ENCODE data around the gene ACO1. TPM values are rescaled to one million over a fixed set of nuclear protein-coding genes. Genes with fewer than 3 reads are reported as not detected.

The ACO1 gene
- total RNA-seq, 1 donor from 2014 or later: 102 TPM

DNA sequence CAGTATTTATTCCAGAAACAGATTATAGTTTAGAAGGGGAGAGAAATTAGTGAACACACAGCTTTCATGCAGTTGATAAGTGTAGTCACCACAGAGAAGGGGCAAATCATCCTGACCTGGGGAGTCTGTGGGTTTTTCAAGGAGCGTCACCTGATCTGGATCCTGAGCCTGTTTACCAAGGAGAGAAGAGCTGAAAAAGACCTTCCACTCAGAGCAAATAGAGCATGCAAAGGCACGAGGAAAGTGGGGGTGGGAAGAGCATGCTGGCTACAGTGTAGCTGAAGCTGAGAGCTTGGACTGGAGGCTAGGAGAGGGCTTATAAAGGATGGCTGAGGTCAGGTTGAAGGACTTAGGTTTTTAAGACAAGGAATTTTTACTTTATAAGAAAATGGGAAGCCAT is 30.4 kb downstream of the ACO1 start:
- DNase-seq (ENCODE audit: low spot score): no peak
- ATAC-seq: no peak

- DNase-seq (ENCODE audit: low spot score): no peak
- ATAC-seq: no peak
Observed at GRCh38 chr9:32419921-32420320, 35.5 kb downstream of the ACO1 start.

- DNase-seq (ENCODE audit: low spot score) (no peak), ATAC-seq (peak; percentile 64)
Observed at GRCh38 chr9:32422237-32422806, 37.9 kb downstream of the ACO1 start.

- no peak for ATAC-seq
Observed at GRCh38 chr9:32423371-32423770, 38.9 kb downstream of the ACO1 start.

DNA sequence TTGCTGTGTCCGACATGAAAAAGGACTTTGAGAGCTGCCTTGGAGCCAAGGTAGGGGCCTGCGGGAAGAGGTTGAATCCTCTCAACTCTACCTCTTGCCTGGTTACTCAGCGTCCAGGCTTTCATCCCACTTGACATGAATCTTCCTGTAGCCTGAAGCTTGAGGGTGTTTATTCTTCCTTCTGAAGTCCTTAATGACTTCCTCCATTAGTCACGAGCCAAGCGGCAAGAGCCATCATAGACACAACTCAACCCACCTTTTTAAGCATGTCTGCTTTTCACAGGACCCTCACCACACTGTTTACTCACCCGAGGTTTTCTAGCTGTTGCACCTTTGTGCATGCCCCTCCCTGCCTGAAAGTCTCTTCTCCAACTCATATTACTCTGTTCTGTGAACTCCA is 40.2 kb downstream of the ACO1 start:
- ATAC-seq (no peak), DNase-seq (ENCODE audit: low spot score) (no peak)

More at GRCh38 chr9:32423371-32423770, 38.9 kb downstream of the ACO1 start:
- DNase-seq (ENCODE audit: low spot score): no peak

- DNase-seq (ENCODE audit: low spot score) (peak; percentile 92), ATAC-seq (peak; percentile 72)
Observed at GRCh38 chr9:32426278-32426939, 42.0 kb downstream of the ACO1 start.

- DNase-seq (ENCODE audit: low spot score) (peak; percentile 77), ATAC-seq (peak; percentile 64)
Observed at GRCh38 chr9:32427111-32427873, 42.8 kb downstream of the ACO1 start.

- DNase-seq (ENCODE audit: low spot score) (no peak), ATAC-seq (no peak)
Observed at GRCh38 chr9:32430720-32431119, 46.3 kb downstream of the ACO1 start.

GRCh38 chr9:32431196-32431595 is 46.8 kb downstream of the ACO1 start:
- DNase-seq (ENCODE audit: low spot score) (no peak), ATAC-seq (no peak)

DNA sequence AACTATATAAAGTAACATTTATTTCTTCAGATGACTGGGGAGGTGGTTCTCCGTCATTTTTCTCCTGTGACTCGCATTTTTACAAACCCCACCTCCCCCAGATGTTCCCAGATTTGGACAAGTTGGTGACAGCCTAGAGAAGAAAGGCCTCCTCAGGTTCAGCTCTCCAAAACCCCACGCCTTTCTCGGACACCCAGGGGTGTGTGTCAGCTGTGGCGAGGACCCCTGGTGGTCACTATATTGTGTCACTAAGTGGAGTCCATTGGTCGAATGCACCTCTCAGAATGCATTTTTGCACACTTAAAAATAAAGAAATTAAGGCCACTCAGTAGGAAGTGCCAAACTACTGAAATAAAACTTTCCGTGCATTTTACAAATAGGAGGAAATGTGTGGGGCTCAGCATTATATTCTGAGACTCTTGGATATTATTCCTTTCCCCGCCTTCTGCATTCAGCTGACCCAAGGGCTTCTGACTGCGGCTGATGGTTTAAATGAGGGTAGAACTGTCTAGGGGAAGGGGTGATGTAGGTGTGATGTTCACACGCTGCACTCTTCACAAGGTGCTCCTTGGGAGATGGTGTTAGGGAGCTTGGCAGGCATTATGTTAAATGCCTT is 47.6 kb downstream of the ACO1 start:
- no peak for DNase-seq (ENCODE audit: low spot score)
- ATAC-seq: peak; percentile 51

GRCh38 chr9:32434892-32435291 is 50.4 kb downstream of the ACO1 start:
- ATAC-seq: peak; percentile 50

DNA sequence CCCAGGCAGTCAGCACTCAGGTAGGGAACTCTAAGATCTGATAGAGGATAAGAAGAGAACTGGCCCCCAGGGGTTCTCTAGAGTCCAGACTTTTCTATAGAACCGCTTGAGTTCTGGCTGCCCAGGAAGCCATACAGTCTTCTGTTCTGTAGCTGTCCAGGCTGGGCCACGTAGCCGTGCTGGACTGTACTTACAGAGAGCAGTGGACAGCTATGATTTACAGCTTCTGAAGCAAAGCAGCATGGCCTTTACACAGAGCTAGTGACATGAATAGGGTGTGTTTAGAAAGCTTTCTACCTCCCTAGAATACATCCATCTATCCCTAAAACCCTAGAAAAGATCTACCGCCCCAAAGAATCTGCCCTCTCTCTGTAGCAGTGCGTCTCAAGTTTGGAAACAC is 57.2 kb downstream of the ACO1 start:
- no peak for DNase-seq (ENCODE audit: low spot score)
- no peak for ATAC-seq

More at GRCh38 chr9:32434892-32435291, 50.4 kb downstream of the ACO1 start:
- DNase-seq (ENCODE audit: low spot score): no peak

- DNase-seq (ENCODE audit: low spot score) (no peak), ATAC-seq (no peak)
Observed at GRCh38 chr9:32442433-32442832, 58.0 kb downstream of the ACO1 start.

DNA sequence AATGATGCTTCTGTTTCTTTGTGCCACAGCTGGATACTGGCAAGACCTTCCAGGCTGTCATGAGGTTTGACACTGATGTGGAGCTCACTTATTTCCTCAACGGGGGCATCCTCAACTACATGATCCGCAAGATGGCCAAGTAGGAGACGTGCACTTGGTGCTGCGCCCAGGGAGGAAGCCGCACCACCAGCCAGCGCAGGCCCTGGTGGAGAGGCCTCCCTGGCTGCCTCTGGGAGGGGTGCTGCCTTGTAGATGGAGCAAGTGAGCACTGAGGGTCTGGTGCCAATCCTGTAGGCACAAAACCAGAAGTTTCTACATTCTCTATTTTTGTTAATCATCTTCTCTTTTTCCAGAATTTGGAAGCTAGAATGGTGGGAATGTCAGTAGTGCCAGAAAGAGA is 65.5 kb downstream of the ACO1 start:
- ATAC-seq: no peak
- DNase-seq (ENCODE audit: low spot score): no peak

DNA sequence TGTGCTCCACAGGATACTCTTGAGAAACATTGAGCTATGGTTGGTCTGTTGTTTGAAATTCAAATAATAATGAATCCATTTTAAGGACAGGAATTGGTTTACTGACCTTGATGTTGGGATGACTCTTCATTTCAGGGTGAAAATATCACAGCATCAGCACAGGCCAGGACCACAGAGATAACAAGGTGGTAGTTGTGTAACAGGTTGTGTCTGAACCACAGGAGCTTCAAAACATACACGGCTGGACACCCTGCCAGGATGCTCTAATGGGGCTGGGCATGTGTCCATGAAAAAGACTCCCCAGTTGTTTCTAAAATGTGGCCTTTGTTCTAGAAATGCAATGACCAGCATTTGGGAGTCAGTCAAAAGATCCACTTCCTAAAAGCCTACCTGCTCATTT is 69.8 kb downstream of the ACO1 start:
- ATAC-seq (peak; percentile 74), DNase-seq (ENCODE audit: low spot score) (no peak)

- DNase-seq (ENCODE audit: low spot score) (no peak), ATAC-seq (peak; percentile 7)
Observed at GRCh38 chr9:32455738-32456137, 71.3 kb downstream of the ACO1 start.

GRCh38 chr9:32456564-32456963 is 72.1 kb downstream of the ACO1 start:
- DNase-seq (ENCODE audit: low spot score): no peak
- no peak for ATAC-seq

GRCh38 chr9:32463500-32464293 is 79.3 kb downstream of the ACO1 start:
- ATAC-seq (peak; percentile 20), DNase-seq (ENCODE audit: low spot score) (no peak)

DNA sequence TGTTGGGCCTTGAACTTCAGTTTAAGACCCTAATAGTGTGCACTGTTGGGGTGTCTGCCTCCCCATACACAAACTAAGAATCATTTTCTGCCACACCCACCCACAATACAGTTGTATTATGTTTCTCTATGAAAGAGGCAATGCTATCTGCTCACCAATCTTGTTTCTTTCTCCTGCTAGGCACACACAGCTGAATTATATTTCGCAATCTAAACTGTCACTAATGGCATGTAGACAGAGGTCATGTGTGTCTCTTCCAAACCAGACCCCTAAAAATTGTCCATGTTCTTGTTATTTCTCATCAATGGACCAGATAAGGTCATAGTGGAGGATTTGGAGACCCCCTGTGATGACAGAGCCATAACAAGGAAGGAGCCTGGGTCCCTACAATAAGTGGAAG is 84.3 kb downstream of the ACO1 start:
- ATAC-seq (peak; percentile 29), DNase-seq (ENCODE audit: low spot score) (no peak)

GRCh38 chr9:32472344-32472743 is 87.9 kb downstream of the ACO1 start:
- ATAC-seq (peak; percentile 26), DNase-seq (ENCODE audit: low spot score) (no peak)

GRCh38 chr9:32483343-32483742 is 98.9 kb downstream of the ACO1 start:
- no peak for ATAC-seq
- DNase-seq (ENCODE audit: low spot score): no peak
